Thyroid gland (tissue), 4 donors: Measurements from ENCODE around the gene MGAT4C.

ENCODE experiments used
- POLR2A ChIP-seq, 2 donors: fragments of 450-650 bp; IDR thresholded peaks; one replicate each; pipeline ENCODE4 v1.6.1; 2017; ENCODE audit warnings: antibody characterized with exemption in 2 of 2, mild to moderate bottlenecking in 2 of 2, moderate library complexity in 1 of 2
- TF ChIP-seq, protein P1 (sequence below), 6 experiments: fragments of 200-600 bp in 3 of 6; fragments of 450-650 bp in 3 of 6; sonication (generic) in 3 of 6; IDR thresholded peaks; one replicate each; pipeline ENCODE4 v1.5.1; 2016 to 2019; ENCODE audit warnings: antibody characterized with exemption in 6 of 6, mild to moderate bottlenecking in 2 of 6, inconsistent platforms in 1 of 6, moderate library complexity in 1 of 6

DNA sequence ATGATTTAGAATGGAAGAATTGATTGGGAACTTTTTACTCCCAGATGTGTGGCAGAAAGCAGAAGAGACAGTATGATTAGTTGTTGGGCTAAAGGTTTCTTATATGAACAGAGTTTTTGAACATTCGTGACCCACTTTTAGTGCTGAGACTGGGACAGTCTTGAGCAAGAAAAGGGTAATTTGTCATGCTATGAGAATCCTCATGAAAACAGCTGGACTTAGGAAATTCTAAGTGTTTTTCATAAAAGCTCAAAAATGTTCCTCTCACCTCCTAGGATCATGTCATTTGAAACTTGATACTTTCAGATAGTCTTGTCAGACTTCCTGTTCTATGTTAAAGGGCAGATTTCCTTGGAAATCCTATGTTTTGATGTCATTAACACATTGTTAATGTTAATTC is 86.1 kb downstream of the MGAT4C start:
- TF ChIP-seq, protein P1, sequence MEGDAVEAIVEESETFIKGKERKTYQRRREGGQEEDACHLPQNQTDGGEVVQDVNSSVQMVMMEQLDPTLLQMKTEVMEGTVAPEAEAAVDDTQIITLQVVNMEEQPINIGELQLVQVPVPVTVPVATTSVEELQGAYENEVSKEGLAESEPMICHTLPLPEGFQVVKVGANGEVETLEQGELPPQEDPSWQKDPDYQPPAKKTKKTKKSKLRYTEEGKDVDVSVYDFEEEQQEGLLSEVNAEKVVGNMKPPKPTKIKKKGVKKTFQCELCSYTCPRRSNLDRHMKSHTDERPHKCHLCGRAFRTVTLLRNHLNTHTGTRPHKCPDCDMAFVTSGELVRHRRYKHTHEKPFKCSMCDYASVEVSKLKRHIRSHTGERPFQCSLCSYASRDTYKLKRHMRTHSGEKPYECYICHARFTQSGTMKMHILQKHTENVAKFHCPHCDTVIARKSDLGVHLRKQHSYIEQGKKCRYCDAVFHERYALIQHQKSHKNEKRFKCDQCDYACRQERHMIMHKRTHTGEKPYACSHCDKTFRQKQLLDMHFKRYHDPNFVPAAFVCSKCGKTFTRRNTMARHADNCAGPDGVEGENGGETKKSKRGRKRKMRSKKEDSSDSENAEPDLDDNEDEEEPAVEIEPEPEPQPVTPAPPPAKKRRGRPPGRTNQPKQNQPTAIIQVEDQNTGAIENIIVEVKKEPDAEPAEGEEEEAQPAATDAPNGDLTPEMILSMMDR (IDR thresholded peaks at IDR 0.05), result no peak
- no peak for TF ChIP-seq POLR2A (IDR thresholded peaks at IDR 0.05)
